ENCODE measurements around the gene HYAL1.

HYAL1 gene

DNA sequence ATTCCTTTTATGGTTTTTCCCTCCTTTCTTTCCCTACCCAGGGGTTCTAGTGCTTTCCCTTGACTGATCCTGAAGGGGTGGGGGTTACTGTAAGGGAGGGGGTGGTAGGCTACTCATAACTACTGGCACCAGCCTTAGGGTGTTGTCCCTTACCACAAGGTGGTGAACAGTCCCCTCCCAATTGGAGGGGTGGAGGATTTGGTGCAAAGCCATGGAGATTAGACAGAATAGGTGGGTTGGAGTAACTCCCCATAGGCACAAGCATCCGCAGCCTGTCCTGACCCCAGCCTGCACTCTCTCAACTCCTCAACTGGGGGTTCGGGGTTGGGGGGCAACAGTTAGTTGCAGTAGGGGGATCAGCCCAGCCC, 21.7 kb upstream of the HYAL1 start:
- Histone ChIP-seq H3K4me3 (ENCODE audit: low read depth, low read length) (no peak overlapping the region), H3K36me3 (replicated peaks) (peaks cover 12% of the 10 kb centered on the region), H3K27ac (no peak overlapping the region), H3K27me3 (replicated peaks) (no peaks in the 10 kb centered on the region)
- in situ Hi-C loops (cut with HindIII; ENCODE audit: low pct_ligation_motif_present, low sequenced_read_pairs) = no loop called here
- DNase-seq = no peak
- TF ChIP-seq, protein P1, sequence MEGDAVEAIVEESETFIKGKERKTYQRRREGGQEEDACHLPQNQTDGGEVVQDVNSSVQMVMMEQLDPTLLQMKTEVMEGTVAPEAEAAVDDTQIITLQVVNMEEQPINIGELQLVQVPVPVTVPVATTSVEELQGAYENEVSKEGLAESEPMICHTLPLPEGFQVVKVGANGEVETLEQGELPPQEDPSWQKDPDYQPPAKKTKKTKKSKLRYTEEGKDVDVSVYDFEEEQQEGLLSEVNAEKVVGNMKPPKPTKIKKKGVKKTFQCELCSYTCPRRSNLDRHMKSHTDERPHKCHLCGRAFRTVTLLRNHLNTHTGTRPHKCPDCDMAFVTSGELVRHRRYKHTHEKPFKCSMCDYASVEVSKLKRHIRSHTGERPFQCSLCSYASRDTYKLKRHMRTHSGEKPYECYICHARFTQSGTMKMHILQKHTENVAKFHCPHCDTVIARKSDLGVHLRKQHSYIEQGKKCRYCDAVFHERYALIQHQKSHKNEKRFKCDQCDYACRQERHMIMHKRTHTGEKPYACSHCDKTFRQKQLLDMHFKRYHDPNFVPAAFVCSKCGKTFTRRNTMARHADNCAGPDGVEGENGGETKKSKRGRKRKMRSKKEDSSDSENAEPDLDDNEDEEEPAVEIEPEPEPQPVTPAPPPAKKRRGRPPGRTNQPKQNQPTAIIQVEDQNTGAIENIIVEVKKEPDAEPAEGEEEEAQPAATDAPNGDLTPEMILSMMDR (IDR thresholded peaks at IDR 0.05; ENCODE audit: low read depth, low read length, missing control alignments) = no peak

DNA sequence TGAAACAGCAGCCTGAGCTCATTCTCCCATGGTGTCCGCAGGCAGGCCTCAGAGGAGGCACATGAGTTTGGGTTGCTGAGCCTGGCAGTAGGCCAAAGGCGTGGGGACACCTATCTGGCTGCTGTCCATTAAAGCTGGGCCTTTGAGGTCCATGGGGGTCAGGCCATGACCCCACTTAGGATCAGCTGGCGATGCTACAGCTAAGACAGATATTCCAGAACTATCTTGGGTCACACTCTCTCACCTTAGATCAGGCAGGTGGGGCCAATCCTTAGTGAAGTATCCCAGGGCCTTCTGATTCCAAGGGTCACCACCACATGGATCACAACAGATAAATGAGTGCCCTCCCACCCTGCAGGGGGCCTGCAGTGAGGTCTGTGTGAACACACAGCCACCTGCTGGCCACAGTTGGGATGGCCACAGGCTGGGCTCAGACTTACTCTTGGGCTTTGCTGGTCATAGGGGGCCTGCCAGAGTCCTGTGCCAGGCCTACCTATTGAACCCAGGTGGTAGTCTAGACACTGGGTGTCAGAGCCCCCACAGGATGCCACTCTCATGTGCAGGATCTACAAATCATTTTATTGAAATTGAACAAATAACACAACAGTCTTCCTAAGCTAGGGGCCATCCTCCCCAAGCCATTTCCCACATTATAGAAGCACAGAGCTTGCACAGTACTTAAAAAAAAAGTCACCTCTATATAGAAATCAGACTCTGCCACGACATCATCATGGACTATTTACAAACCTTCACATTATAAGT, 21.2 kb upstream of the HYAL1 start:
- in situ Hi-C loops (cut with HindIII; ENCODE audit: low pct_ligation_motif_present, low sequenced_read_pairs) = no loop called here
- Histone ChIP-seq H3K4me3 (ENCODE audit: low read depth, low read length) (no peak overlapping the region), H3K27me3 (replicated peaks) (no peaks in the 10 kb centered on the region), H3K36me3 (replicated peaks) (peaks cover 10% of the 10 kb centered on the region), H3K27ac (no peak overlapping the region)
- DNase-seq = peak; percentile 72
- TF ChIP-seq, protein P1 (IDR thresholded peaks at IDR 0.05; ENCODE audit: low read depth, low read length, missing control alignments) = peak; percentile 97

DNA sequence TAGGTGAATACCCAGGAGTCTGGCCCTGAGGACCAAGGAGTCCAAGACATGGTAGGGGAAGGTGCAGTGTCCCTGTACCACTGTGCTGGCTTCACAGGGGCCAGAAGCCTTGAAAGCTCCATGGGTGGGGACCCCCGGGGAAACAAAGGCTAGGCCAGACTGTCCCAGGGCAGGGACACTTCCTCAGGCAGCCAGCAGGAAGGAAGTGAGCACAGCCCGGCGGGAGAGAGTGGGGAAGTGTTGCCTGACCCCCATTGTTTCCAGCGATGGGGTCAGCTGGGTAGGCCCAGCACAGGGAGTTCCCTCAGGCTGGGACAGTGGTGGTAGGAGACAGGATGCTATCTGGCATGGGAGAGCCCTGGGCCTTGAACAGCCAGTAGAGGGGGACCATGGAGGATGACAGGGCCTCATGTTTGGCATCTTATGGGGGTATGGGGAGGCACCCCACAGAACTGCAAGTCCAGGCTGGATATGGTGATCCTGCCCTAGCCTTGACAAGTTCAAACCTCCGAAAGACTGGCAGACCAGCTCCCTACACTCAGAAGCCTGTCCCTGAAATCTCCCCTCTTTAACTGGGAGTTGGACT, 20.3 kb upstream of the HYAL1 start:
- H3K4me3 ChIP-seq (ENCODE audit: low read depth, low read length) = no peak overlapping the region
- H3K27me3 ChIP-seq (replicated peaks) = no peaks in the 10 kb centered on the region
- in situ Hi-C loops (cut with HindIII; ENCODE audit: low pct_ligation_motif_present, low sequenced_read_pairs) = no loop called here
- no peak for DNase-seq
- TF ChIP-seq, protein P1 (IDR thresholded peaks at IDR 0.05; ENCODE audit: low read depth, low read length, missing control alignments) = peak; percentile 8
- H3K27ac ChIP-seq = no peak overlapping the region
- peaks cover 8% of the 10 kb centered on the region for H3K36me3 ChIP-seq (replicated peaks)

DNA sequence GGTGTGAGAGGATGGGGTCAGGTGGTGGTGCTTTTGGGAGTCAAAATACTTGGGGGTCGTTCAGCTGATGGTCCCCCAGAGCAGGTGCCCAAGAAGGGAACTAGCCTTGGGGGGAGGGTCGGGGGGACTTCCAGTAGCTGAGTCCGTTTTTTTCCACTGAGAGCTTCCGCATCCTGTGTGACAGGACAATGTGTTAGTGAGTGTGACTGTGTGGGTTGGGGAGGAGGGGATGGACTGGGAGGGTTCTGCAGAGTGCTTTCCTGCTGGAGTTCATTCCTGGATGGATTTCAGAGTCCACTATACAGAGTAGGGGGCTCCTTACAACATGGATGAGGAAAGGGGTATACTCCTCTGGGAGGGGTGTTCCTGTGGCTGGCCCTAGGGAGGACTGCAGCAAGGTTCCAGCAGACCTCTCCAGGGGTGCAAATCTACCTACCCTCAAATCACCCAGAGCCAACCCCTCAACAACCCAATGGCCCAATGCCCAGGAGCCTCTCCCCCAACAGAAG, 19.8 kb upstream of the HYAL1 start:
- DNase-seq = no peak
- TF ChIP-seq, protein P1 (IDR thresholded peaks at IDR 0.05; ENCODE audit: low read depth, low read length, missing control alignments) = no peak
- Histone ChIP-seq H3K4me3 (ENCODE audit: low read depth, low read length) (no peak overlapping the region), H3K36me3 (replicated peaks) (peaks cover 10% of the 10 kb centered on the region), H3K27ac (no peak overlapping the region), H3K27me3 (replicated peaks) (no peaks in the 10 kb centered on the region)
- in situ Hi-C loops (cut with HindIII; ENCODE audit: low pct_ligation_motif_present, low sequenced_read_pairs) = no loop called here

DNA sequence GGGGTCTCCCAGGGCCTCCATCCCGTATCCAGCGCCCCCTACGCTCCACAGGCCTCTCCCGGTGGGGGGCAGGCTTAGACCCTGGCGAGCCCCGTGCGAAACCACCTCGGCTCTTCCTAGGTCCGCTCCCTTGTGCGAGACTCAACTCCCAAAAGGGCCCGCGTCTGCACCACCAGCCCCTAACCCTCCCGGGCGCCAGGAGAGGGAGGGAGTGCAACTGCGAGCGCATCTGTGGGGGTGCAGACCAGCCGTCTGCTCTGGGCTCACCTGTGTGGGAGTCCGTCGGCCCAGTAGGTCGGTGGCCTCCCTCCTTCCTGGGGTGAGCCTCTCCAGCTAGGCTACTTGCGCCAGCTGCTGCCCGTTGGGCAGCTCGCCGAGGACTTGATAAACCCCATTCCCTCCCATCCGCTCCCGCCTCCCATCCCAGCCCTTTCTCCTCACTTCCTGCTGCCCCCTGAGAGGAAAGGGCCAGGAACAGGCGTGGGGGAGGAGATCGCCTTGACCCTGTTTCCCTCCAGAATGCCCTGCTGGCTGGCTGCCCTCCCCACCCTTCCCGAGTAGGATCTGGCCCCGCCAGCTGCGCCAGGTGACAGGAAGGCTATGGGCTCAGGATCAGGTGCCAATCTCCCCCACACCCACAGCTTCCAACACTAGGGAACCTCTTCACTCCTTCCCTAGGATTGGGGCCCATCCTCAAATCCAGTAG, 19.2 kb upstream of the HYAL1 start, which contains the start of gene HYAL2:
TSS of gene HYAL2 (minus strand) at position 360 of the 706 bp plus-strand sequence. CDS start 2,256 bp downstream, outside the sequence.
- TF ChIP-seq, protein P1 (IDR thresholded peaks at IDR 0.05; ENCODE audit: low read depth, low read length, missing control alignments) = peak; percentile 1
- no peaks in the 10 kb centered on the region for H3K27me3 ChIP-seq (replicated peaks)
- DNase-seq = no peak
- in situ Hi-C loops (cut with HindIII; ENCODE audit: low pct_ligation_motif_present, low sequenced_read_pairs) = no loop called here
- peak within 1 kb of the TSS; percentile 100 for H3K27ac ChIP-seq
- peaks cover 12% of the 10 kb centered on the region for H3K36me3 ChIP-seq (replicated peaks)
- peak within 1 kb of the TSS; percentile 78 for H3K4me3 ChIP-seq (ENCODE audit: low read depth, low read length)

Data from brain microvascular endothelial cell (primary cell).